ENCODE data around the gene SLC34A2.
"Not testable (repeated sequence)": the region's sequence is repeated elsewhere in the genome, so short reads cannot be mapped to it uniquely, and the experiment has no call there.

Gene SLC34A2, protein sequence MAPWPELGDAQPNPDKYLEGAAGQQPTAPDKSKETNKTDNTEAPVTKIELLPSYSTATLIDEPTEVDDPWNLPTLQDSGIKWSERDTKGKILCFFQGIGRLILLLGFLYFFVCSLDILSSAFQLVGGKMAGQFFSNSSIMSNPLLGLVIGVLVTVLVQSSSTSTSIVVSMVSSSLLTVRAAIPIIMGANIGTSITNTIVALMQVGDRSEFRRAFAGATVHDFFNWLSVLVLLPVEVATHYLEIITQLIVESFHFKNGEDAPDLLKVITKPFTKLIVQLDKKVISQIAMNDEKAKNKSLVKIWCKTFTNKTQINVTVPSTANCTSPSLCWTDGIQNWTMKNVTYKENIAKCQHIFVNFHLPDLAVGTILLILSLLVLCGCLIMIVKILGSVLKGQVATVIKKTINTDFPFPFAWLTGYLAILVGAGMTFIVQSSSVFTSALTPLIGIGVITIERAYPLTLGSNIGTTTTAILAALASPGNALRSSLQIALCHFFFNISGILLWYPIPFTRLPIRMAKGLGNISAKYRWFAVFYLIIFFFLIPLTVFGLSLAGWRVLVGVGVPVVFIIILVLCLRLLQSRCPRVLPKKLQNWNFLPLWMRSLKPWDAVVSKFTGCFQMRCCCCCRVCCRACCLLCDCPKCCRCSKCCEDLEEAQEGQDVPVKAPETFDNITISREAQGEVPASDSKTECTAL

DNA sequence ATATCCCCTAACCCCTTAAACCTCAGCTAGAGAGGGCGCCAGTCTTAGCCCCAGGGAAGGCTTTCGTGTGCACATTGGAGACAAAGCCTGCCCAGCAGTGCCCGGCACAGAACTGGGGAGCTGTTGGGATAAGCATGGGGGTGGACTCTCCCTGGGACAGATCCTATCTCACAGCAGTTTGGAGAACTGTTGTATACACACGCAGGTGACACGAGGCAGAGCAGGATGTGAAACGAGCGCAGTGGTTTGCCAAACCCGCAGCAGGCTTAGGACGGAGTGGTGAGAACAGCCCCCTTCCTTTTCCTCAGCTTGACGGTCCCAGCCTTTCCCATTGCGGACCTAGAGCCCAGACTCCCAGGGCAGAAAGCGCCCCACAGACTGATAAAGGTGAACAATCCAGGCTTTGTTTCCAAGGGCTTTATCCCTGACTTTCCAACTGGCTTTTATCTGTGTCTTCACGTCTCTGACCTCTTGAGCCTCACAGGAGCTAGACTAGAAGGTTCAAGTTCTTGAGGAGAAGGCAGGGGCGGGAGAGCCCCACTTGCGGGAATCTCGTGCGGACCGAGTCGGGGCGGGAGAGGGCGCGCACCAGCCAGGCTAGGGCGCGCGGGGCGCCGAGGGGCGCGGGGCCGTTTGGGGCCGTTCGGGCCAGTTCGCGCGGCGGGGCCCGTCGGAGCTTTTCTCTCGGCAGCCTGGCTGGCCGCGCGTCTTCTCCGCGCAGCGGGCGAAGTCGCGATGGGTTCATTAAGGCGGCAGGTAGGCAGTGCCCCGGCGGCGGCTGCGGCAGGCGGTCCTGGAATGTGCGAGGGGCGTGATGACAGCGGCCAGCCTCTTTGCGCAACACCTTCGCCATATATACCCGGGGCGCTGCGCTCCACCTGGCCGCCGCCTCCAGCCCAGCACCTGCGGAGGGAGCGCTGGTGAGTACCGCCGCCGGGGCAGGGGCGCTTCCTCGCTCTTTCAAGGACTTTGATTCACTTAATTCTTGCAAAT lies at the start of gene SLC34A2:
TSS of gene SLC34A2 (plus strand) at position 881 of the 993 bp plus-strand sequence. CDS start 6,650 bp downstream, outside the sequence.
- no peak for DNase-seq

DNA sequence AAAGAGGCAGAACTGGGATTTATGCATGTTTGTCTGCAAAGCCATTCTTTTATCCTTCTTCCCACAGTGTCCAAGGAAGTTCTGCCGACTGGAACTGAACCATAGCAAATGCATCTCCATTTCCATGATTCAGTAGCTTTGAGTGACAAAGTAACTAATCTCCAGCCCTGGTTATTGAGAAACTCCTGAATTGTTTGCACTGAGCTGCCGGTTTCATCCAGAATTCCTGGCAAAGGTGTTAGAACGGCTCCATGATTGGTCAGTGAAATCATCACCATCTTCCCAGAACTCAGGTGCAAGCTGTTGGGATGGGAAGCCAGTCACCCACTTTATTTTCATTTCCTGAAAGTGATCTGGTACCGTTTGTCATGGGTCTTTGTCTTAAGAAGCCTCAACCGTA lies 47.0 kb upstream of the SLC34A2 start:
- no peak for DNase-seq

DNA sequence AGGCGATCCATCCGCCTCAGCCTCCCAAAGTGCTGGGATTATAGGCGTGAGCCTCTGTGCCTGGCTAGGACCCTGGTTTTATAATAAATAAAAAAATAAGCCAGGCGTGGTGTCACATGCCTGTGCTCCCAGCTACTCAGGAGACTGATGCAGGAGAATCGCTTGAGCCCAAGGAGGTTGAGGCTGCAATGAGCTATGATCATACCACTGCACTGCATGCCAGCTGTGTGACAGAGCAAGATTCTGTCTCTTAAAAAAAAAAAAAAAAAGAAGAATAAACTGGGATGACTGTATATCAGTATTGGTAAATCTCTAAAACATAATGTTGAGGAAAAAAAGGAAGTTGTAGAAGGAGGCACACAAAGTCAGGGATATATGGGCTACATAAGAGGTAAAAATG lies 45.7 kb upstream of the SLC34A2 start:
- DNase-seq, result no peak

DNA sequence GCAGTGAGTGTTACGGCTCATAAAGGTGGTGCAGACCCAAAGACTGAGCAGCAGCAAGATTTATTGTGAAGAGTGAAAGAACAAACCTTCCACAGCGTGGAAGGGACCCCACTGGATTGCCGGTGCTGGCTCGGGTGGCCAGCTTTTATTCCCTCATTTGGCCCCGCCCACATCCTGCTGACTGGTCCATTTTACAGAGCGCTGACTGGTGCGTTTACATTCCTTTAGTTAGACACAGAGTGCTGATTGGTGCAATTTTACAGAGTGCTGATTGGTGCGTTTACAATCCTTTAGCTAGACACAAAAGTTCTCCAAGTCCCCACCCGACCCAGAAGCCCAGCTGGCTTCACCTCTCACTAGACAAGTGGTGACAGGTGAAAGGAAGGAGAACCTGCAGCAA lies 42.0 kb upstream of the SLC34A2 start:
- DNase-seq, result not testable (repeated sequence)

DNA sequence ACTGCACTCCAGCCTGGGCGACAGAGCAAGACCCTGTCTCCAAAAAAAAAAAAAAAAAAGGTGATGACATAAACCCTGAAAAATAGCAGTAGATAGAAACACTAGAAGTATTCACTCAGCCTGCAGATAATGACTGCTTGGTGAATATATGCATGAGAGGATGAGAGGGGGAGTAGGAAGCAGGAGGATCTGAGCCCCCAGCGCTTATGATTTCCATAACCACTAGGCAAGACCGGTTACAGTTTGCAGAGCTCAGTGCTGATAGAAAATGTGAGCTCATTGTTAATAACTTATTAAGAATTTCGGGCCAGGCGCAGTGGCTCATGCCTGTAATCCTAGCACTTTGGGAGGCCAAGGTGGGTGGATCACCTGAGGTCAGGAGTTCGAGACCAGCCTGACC lies 40.8 kb upstream of the SLC34A2 start:
- no peak for DNase-seq

DNA sequence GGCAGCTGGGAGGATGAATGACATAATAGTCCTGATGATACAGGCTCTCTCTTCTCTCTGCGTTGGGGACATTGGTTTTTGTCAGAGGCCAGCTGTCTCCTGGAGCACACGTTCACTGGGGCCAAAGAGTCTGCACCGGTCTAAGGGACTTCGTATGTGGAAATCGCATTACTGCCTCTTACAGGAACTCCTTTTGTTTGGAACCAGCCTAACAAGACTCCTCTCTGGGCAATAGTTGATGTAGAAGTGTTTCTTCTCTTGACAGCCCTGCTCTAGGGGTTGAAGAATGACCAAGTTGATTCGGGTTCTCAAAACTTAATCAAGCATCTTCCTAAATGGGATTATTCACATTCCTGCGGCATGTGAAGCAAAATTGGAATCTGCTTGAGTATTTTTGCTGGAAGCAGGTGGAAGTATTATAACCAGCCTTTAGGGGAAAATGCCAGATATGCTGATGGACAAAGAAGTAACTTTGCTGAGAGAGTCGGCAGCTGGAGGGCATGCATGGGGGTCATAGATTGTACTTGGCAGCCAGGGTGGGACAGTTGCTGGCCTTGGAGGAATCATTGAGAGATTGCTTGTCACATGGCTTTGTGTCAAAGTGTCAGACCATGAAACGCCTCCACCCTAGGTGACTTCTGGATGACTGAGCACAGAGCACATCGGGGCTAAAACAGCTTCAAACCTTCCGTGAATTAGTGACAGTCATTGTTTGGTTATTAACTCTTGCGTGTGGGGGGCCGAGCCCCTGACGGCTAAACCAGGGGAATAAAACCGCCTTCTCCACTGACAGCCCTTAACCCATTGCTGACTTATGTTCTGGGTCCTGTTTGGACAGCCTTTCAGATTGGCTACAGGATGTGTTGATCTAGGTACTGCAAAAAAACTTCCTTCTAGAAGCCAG lies 34.4 kb upstream of the SLC34A2 start:
- DNase-seq, result no peak

DNA sequence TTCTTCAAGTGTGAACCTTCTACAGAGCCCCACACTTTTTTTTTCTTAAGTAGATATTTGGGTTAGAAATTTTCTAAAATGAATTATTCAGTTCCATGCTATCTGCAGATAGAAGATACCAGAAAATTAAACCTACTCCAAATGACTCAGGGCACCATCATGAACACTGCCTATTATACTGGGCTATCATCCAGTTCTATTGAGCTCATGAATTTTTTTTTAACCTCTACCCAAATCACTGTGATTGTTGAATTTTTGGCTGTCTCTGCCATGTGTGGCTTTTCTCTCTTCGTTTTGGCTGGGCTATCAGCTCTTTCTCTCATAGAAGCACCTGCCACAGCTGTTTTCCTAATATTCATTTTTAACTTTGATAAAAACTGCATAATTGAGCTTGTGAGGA lies 31.0 kb upstream of the SLC34A2 start:
- DNase-seq, result no peak

DNA sequence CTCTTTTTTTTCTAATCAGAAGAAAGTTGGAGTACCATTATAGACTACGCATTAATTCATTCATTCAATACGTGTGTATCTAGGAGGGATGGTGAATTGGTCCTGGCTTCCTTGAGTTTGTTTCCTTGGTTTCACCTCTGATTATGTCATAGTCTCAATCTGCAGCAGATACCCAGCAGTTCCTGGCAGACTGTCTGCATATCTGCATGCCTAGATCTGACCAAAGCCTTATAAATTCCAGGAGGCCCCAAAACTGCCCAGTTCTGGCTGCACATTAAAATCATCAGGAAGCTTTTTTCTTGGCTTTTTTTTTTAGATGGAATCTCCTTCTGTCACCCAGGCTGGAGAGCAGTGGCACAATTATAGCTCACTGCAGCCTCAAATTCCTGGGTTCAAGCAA lies 27.2 kb upstream of the SLC34A2 start:
- no peak for DNase-seq

DNA sequence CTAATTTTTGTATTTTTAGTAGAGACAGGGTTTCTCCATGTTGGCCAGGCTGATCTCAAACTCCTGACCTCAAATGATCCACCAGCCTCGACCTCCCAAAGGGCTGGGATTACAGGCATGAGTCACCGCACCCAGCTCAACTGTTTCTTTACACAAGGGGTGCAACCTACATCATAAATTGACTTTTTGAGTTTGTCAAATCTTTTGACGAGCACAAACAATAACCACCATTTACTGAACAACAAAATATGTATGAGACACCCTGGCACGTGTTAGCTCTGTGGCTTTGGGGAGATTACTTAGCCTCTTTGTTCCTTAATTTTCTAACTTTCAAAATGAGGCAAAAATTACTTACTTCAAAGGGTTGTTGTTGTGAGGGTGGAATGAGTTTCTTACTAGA lies 23.5 kb upstream of the SLC34A2 start:
- no peak for DNase-seq

DNA sequence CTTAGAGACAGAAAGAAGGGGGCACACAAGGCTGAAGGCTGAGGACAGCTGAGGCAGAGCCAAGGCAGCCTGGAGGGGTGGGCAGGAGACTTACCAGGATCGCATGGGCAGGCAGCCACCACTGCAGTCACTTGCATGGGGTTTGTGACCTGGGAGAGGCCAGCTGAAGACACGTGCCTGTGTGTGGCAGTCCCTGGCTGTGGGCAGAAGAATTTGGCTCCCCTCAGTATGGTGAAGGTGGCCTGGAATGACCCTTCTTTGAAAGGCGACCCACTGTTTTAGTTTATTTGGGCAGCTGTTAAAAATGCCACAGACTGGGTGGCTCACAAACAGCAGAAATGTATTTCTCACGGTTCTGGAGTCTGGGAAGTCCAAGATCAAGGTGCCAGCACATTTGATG lies 22.1 kb upstream of the SLC34A2 start:
- no peak for DNase-seq

DNA sequence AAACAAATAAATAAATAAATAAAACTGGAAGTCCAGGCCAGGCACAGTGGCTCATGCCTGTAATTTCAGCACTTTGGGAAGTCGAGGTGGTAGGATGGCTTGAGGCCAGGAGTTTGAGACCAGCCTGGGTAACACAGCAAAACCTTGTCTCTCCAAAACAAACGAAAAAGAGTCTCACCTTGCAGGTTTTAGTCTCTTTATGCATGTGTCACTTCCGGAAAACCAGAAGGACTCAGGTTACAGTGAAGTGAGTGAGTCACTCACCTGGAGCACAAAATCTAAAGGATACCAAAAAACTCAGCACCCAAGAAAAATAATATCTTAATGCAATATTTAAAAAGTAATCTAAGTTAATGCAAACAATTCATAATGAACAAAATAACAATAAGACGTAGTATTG lies 20.1 kb upstream of the SLC34A2 start:
- DNase-seq, result no peak

DNA sequence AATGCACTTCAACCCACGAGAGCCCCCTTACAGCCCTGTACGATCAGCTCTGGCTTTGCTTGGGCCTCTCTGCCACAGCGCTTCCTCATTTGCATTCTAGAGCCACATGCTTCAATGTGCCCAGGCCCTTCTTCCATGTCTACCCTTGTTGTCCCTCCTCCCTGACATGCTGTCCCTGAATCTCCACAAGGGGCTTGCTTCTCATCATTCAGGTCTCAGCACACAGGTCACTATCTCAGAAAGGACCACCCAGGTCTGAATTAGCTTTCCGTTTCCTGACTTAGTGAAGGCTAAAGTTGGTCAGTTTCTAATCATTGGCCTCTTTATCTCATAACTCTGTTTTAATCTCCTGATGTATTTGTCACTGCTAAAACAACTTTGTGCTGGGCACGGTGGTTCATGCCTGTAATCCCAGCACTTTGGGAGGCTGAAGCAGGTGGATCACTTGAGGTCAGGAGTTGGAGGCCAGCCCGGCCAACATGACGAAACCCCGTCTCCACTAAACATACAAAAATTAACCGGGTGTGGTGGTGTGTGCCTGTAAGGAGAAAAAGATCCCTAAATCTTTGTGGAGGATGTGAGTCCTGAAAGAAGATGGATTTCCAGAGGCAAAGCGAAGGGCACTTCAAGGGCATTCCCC lies 17.9 kb upstream of the SLC34A2 start:
- DNase-seq, result no peak

DNA sequence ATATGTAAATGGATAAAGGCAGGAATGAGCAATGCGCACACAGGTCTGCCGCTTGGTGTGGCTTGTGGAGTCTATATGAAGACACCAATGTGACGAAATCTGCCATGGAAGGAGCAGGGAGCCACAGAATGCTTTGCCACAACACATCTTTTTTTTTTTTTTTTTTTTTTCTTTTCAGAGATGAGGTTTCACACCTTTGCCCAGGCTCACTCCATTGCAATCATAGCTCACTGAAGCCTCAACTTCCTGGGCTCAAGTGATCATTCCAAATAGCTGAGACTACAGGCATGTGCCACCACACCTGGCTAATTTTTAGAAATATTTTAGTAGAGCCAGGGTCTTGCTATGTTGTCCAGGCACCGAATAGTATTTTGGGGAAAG lies 17.4 kb upstream of the SLC34A2 start:
- no peak for DNase-seq

DNA sequence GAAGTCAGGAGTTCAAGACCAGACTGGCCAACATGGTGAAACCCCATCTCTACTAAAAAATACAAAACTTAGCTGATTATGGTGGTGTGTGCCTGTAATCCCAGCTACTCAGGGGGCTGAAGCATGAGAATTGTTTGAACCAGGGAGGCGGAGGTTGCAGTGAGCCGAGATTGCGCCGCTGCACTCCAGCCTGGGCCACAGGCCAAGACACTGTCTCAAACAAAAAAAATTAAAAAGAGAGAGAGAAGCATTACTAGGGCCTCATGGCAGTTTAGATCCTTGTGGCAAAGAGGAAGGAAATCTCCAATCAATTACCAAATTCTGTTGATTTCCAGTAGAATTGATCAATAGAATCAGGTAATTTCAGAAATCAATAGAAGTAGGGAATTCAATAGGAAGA lies 16.8 kb upstream of the SLC34A2 start:
- no peak for DNase-seq

DNA sequence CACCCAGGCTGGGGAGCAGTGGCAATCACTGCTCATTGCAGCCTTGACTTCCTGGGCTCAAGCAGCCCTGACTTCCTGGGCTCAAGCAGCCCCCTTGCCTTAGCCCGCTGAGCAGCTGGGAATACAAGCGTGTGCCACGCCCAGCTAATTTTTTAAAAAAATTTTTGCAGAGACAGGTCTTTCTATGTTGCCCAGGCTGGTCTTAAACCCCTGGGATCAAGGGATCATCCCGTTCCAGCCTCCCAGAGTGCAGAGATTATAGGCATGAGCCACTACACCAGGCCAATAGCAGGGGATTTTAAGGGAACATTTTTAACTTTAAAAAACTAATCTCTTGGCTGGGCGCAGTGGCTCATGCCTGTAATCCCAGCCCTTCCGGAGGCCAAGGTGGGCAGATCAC lies 5.3 kb upstream of the SLC34A2 start:
- no peak for DNase-seq

DNA sequence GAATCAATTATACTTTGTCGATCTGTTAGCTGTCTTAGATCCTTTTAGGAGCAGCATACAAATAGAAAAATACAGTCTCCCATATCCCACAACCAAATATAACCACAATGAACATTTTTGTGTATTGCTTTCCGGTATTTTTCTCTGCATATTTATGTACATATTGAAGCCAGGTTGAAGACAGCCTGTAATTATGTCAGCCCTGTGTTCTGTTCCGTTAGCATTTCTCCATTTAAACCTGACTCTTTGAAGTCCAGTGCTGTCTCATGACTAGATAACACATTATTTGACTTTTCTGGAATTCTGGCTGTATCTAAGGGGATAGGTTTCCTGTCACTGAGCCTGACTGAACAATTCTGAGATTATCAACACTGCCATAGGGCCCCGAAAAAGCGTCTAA lies 4.0 kb upstream of the SLC34A2 start:
- no peak for DNase-seq

DNA sequence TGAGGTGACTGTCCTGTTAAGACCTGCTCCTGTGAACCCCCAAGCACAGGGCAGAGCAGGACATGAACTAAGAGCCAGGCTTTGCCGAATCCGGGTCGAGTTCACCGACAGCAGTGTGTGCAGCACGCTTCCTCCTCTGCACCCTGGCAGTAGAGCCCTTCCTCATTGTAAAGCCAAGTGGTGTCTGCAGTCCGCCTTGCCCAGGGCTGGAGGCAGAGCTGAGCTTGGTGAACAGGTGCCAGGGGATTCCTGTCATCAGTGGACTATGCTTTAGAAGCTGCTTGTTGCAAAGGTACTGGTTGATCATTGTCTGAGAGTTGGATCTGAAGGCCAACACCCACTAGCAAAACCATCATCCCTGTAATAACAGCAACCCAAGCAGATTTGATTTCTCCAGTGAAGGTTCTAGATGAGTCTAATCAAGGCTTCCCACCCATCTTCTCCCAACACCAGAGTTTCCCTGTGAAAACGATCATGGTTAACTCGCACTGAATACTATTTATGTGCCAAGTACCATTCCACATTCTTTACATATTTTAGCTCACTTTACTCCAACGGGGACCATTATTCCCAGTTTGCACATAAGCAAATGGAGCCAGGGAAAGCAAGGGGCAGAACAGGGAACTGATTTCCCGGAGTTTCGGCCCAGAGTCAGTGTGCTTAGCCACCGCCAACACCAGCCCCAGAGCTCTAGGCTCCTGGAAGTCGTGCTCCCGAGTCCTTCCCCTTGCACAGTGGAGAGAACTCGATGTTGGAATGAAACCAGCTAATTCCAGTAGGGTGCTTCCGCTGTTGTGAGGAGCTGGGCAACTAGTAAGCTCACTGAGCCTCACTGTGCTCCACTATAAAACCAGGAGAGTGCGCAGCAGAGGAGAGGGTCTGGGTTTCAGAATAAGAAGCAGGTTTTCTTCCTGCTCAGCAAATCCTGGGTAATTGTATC lies 1.4 kb upstream of the SLC34A2 start:
- DNase-seq, result no peak

DNA sequence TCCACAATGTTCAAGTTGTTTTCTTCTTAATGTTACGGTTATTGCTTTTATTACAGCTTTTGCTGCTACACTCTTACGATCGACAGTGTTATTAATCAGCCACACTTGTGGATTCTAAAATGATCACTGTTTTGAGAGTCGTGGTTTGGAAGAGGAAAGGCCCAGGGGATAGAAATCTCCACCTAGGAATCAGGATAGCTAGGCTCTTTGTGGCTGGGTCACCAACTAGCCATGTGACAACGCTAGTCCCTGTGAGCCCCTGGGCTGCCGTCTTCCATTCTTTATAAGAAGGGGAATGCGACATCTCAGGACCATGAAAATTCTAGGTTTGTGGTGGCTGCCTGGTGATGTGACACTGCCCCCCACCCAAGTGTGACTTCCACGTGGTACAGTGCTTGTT lies 380 bp downstream of the SLC34A2 start:
- DNase-seq, result no peak

DNA sequence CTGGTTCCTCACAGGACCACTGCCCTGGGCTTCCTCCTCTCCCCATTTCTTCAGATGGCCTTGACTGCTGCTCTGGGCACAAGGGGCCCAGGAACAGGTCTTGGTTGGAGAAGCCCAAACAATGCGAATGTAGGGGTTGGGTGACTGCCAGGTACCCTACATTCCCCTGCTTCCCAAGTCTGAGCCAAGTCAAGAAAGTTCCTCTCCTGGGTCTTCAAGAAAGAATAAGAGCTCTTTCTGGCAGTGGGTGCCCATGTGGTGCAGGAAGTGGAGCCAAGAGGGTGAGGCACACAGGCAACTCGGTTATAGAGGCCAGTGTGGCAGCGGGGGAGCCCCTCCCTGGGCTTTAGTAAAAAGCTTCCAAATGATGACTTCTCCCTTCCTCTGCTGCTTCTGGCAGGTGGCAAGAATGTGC lies 2.7 kb downstream of the SLC34A2 start:
- DNase-seq, result no peak

DNA sequence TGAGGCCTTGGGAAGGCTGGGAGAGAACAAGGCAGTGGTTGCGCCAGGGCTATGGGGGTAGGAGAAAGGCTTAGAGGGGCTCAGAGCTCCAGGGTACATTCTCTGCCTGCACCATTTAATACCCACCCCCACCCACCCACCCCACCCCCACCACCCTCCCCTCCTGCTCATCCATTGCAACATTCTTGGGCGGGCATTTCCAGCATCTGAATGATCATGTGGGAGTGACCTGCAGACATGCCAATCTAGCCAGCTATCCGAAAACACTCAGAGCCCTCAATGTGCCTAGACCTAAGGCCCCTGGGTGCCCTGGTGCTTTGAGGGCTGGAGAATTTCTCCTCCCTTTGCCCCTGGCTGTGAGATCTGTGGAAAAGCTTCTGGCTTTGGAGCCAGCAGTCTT lies 3.1 kb downstream of the SLC34A2 start:
- no peak for DNase-seq

DNA sequence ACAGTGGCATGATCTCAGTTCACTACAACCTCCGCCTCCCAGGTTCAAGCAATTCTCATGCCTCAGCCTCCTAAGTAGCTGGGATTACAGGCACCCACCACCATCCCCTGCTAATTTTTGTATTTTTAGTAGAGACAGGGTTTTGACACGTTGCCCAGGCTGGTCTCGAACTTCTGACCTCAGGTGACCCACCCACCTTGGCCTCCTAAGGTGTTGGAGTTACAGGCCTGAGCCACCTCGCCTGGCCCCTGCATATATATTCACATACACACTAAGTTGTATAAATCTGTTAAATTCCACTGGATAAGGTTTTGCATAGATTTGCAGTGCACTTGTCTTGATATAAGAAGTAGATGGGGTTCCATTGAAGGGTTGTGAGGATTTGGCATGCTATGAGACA lies 5.8 kb downstream of the SLC34A2 start:
- not testable (repeated sequence) for DNase-seq
